LNCAP (cell line): ENCODE data around the gene SLC2A9.

ENCODE experiments used
- TF ChIP-seq, protein P1 (sequence below): fragments of 450-650 bp; IDR thresholded peaks from 2 replicates; pipeline ENCODE4 v1.5.1; 2017; ENCODE audit warnings: mild to moderate bottlenecking

The SLC2A9 gene

DNA sequence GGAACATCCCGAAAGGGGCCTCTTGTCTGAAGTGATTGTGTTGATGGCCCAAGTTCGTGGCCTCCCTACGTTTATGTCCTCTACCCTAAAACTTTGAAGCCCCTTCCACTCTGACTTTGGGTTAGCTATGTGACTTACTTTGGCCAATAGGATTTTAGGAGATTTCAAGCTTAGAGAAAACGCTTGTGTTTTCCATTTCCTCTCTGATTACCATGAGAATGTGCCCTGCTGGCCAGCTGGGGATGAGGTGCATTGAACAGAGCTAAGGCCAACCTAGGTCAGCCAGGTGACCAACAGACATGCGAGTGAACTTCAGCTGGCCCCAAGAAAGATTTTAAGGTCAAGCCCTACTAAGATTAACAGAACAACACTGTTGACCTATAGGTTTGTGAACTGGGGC is 82.4 kb downstream of the SLC2A9 start:
- TF ChIP-seq, protein P1, sequence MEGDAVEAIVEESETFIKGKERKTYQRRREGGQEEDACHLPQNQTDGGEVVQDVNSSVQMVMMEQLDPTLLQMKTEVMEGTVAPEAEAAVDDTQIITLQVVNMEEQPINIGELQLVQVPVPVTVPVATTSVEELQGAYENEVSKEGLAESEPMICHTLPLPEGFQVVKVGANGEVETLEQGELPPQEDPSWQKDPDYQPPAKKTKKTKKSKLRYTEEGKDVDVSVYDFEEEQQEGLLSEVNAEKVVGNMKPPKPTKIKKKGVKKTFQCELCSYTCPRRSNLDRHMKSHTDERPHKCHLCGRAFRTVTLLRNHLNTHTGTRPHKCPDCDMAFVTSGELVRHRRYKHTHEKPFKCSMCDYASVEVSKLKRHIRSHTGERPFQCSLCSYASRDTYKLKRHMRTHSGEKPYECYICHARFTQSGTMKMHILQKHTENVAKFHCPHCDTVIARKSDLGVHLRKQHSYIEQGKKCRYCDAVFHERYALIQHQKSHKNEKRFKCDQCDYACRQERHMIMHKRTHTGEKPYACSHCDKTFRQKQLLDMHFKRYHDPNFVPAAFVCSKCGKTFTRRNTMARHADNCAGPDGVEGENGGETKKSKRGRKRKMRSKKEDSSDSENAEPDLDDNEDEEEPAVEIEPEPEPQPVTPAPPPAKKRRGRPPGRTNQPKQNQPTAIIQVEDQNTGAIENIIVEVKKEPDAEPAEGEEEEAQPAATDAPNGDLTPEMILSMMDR = no peak

DNA sequence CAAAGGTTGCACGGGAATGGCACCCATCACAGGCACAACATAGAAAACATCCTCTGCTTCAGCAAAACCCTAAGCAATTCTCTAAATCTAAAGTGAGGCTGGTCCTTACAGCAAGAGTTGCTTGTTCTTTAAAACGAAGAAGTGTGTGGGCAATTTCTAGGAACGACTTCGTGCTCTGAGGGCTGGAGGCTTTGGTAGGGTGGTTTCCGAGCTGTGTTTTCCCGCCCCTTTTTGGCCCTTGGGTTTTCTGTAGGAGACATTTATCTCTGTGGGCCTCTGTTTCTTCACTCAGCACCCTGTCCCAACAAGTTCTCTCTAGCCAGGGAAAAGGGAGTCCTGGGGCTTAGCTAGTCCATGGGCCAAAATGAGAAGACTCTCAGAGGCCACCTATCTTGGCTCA is 84.2 kb downstream of the SLC2A9 start:
- TF ChIP-seq, protein P1 = no peak

DNA sequence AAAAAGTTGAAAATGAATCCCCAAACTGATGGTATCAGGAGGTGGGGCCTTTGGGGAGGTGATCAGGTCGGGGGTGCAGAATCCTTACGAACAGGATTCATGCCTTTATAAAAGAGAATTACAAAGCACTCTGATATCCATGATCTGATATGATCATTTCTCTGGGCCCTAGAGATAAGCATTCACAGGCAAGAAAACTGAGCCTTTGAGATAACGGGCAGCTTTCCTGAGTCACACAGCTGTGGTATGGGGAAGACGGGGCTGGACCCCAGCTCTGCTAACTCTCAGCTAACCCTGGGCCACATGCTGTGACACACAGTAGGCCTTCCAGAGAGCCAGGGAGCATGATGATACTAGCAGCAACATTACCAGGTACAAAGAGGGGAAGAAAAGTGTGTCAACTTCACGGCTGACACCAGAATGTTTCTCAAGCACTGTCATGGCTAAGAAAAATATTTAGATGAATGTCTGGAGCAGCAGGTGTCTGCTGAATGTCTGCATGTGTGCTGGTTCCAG is 85.1 kb downstream of the SLC2A9 start:
- TF ChIP-seq, protein P1 = no peak

DNA sequence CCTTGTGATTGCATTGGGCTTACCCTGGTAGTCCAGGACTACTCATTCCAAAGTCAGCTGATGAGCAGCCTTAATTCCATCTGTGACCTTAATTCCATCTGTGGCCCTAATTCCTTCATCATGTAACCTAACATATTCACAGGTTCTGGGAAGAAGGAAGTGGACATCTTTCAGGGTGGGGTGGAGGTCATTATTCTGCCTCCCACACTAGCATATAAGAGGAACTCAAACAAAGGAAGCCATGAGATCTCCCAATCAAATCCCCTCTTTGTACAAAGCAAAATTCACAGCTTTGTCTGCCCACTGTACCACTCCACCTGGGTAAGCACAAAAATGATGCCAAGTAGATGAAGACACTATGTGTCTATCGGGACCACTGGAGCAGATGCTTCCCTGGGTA is 87.3 kb downstream of the SLC2A9 start:
- TF ChIP-seq, protein P1 = no peak

DNA sequence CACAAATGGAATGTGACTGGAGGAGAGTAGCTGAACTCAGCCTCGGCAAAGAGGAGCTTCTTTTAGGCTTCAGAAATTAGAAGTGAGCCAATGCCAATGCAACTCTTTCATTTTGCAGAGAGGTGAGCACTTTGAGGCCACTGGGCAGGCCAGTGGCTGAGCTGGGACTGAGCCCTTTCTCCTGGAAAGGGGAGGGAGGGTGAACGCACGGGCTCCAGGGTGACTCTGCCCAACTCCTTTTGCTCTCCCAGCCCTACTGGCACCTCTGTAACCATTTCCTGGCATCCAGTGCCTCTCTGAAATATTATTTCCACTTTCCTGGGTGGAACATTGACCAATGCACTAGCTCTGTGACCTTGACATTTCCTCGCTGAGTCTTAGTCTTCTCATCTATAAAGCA is 88.1 kb downstream of the SLC2A9 start:
- TF ChIP-seq, protein P1 = no peak

DNA sequence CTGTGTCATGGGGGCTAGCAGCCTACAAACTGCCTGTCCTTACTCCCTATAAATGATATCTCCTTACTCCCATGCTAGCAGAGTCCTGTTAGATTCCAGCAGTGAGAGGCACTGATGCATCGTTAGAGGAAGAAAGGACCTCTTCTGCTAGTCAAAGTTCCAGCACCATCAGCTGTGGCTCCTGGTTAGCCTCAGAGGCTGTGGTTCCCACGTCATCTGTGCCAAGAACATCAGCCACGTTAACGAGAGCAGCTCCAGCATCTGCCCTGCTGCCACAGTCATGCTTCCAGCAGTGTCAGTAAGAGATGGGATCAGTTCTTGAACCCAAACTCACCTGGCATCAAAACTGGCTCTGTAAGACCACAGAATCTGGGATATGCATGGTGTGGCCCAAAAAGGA is 88.5 kb downstream of the SLC2A9 start:
- TF ChIP-seq, protein P1 = no peak

DNA sequence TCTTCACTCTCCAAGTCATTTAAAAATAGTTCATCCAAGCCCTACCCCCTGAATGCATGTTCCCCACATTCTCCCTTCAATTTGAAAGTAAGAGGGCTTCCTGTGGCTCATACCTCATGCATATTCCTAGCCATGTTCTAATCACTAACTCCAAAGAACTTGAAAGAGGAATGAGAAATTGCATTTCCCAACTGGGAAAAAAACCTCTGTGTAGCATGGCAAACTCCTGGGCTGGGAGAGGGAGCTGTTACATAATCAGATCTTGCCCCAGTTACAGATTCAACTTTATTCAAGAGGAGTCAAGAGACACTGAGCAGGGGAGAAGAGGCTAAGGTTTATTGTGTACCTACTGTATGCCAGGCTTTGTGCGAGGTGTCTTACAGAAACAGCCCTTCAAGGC is 90.2 kb downstream of the SLC2A9 start:
- TF ChIP-seq, protein P1 = no peak

DNA sequence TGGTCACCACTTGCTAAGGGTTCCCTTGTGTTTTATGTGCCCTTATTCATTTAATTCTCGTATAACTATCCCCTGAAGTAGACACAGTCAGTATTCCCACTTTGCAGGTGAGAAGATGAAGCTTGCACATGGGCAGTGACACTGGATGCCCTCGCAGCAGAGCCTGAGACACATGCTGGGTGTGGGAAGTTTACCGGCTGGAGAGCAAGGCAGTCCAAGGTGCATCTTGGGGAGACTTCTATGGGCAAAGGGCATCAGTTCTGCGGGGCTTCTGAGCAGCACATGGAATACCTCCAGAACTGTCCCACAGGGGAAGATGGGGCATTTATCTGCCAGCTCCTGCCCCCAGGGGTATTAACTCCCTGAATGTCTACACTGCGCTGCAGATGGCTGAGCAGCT is 92.2 kb downstream of the SLC2A9 start:
- TF ChIP-seq, protein P1 = no peak
